Central memory CD8-positive, alpha-beta T cell (primary cell): ENCODE data around the gene OAT.

Source experiments
- ATAC-seq: fragments of 150-1000 bp; cut with Tn5 transposase; replicated peaks from 2 replicates; pipeline ENCODE4 v1.10.0; 2022; ENCODE audit warnings: mild to moderate bottlenecking, moderate FRiP score, moderate number of reproducible peaks; ENCODE audit not compliant: poor library complexity, severe bottlenecking; ENCODE audit errors: extremely low read depth
- DNase-seq, 2 donors: peaks; one replicate each; pipeline ENCODE4 v3.0.0; 2021; ENCODE audit warnings: low spot score in 2 of 2
- H3K27ac Mint-ChIP-seq: one replicate; pipeline ENCODE4 v1.8.0; 2022; ENCODE audit warnings: low read depth, mild to moderate bottlenecking, moderate library complexity, mixed read lengths
- H3K27me3 Mint-ChIP-seq: one replicate; pipeline ENCODE4 v1.8.0; 2022; ENCODE audit warnings: mixed read lengths
- H3K36me3 Mint-ChIP-seq: one replicate; pipeline ENCODE4 v1.8.0; 2022; ENCODE audit warnings: mild to moderate bottlenecking, moderate library complexity, mixed read lengths; ENCODE audit not compliant: insufficient read depth
- H3K4me1 Mint-ChIP-seq: one replicate; pipeline ENCODE4 v1.8.0; 2022; ENCODE audit warnings: mixed read lengths
- H3K4me3 Mint-ChIP-seq: one replicate; pipeline ENCODE4 v1.8.0; 2022; ENCODE audit warnings: mild to moderate bottlenecking, moderate library complexity, mixed read lengths
- H3K9me3 Mint-ChIP-seq: one replicate; pipeline ENCODE4 v1.8.0; 2022; ENCODE audit warnings: mixed read lengths

The OAT gene

GRCh38 chr10:124418726-124419501 is at the start of gene OAT:
Gene OAT, minus strand, starts transcription at chr10:124418923. Its CDS starts 6,752 bp downstream, at chr10:124412171.
- H3K4me3 Mint-ChIP-seq = peak within 1 kb of the TSS; percentile 80
- peaks cover 12% of the 10 kb centered on the region for H3K27me3 Mint-ChIP-seq
- H3K36me3 Mint-ChIP-seq = peaks cover 13% of the 10 kb centered on the region
- H3K4me1 Mint-ChIP-seq = peaks cover 5% of the 10 kb centered on the region
- peak; percentile 92 to 96 for DNase-seq
- H3K27ac Mint-ChIP-seq = peak within 1 kb of the TSS; percentile 57
- no peaks in the 10 kb centered on the region for H3K9me3 Mint-ChIP-seq
- ATAC-seq = peak; percentile 97

- DNase-seq = no peak
- Mint-ChIP-seq H3K4me1 (peaks cover 27% of the 10 kb centered on the region), H3K27me3 (no peaks in the 10 kb centered on the region), H3K36me3 (no peaks in the 10 kb centered on the region), H3K27ac (no peak overlapping the region), H3K4me3 (no peak overlapping the region), H3K9me3 (no peaks in the 10 kb centered on the region)
- ATAC-seq = no peak
These were observed 48.4 kb upstream of the OAT start for GRCh38 chr10:124467165-124467564.

DNA sequence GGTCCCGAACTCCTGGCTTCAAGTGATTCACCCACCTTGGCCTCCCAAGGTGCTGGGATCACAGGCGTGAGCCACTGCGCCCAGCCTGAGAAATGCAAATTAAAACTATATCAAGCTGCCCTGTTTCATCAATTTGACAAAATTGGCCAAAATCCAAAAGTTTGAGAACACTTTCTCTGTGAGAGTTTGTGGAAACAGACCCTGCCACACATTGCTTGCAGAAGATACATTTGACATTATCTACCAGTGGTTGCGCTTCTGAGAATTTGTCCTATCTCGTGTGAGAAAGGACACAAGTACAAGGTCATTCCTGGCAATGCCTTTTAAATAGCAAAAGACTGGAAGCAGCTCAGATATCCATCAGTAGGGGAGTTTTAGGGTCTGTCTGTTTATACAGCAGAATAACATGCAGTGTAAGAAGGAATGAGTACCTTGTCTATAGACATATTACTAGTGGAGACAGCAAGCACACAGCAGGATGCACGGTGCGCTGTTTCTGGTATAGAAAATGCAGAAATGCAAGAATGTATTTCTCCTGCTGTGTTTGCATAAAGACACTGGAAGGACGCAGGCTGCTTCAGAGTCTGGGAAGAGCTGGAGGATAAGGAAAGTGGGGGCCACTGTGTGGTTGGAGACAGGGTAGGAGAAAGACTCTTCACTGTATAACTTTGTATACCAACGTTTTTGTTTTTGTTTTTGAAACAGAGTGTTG is 47.2 kb upstream of the OAT start:
- H3K27ac Mint-ChIP-seq = no peak overlapping the region
- H3K4me3 Mint-ChIP-seq = no peak overlapping the region
- no peaks in the 10 kb centered on the region for H3K27me3 Mint-ChIP-seq

GRCh38 chr10:124465003-124465776 is 46.5 kb upstream of the OAT start:
- Mint-ChIP-seq H3K27me3 (no peaks in the 10 kb centered on the region), H3K4me3 (peak overlapping the region; percentile 21), H3K27ac (no peak overlapping the region), H3K36me3 (no peaks in the 10 kb centered on the region), H3K4me1 (peaks cover 33% of the 10 kb centered on the region), H3K9me3 (no peaks in the 10 kb centered on the region)
- DNase-seq (no peak), ATAC-seq (no peak)

More for the DNA sequence above, 47.2 kb upstream of the OAT start:
- no peak for ATAC-seq
- Mint-ChIP-seq H3K36me3 (no peaks in the 10 kb centered on the region), H3K4me1 (peaks cover 33% of the 10 kb centered on the region), H3K9me3 (no peaks in the 10 kb centered on the region)
- no peak for DNase-seq

DNA sequence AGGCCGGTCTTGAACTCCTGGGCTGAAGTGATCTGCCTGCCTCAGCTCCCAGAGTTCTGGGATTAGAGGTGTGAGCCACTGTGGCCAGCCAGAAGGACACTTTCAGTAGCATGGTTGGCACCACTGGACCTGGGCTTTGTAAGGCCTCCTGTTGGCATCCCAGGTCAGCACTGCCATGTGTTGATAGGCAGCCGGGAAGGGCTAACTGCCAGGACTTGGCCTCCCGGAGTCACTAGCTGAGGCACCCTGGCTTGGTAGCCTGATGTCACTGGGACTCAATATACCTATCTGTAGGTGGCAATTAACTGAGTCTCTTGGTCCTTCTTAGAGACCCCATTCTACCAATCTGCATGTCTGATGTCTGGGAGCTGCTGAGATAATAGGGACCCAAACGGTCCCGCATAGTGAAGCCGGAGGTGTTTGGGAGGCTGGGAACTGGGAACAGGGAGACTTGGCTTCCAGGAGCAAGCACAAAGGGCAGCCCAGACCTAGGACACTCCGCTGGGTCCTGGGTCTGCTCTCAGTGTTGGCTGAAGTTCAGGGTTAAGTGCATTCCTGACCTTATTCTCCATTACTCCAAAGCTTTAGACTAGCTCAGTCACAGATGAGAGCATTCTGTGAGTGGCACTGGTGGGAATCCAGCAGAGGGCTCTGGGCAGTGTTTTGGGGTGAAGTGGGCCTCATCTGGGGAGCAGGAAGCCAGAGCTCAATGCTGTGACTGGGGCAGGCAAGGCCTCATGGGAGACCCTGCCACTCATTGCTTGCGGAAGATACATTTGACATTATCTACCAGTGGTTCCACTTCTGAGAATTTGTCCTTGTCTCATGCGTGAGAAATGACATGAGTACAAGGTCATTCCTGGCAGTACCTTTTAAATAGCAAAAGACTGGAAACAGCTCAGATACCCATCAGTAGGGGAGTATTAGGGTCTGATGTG is 45.6 kb upstream of the OAT start:
- Mint-ChIP-seq H3K27me3 (no peaks in the 10 kb centered on the region), H3K4me3 (peak overlapping the region; percentile 21)
- DNase-seq = no peak

GRCh38 chr10:124462348-124462695 is 43.6 kb upstream of the OAT start:
- no peaks in the 10 kb centered on the region for H3K9me3 Mint-ChIP-seq
- peaks cover 27% of the 10 kb centered on the region for H3K4me1 Mint-ChIP-seq
- peaks cover under 1% of the 10 kb centered on the region for H3K36me3 Mint-ChIP-seq
- peak overlapping the region; percentile 76 for H3K4me3 Mint-ChIP-seq
- ATAC-seq (no peak), DNase-seq (no peak)
- no peak overlapping the region for H3K27ac Mint-ChIP-seq
- peaks cover 14% of the 10 kb centered on the region for H3K27me3 Mint-ChIP-seq

More for the DNA sequence above, 45.6 kb upstream of the OAT start:
- no peaks in the 10 kb centered on the region for H3K9me3 Mint-ChIP-seq
- H3K36me3 Mint-ChIP-seq = no peaks in the 10 kb centered on the region
- no peak overlapping the region for H3K27ac Mint-ChIP-seq
- H3K4me1 Mint-ChIP-seq = peaks cover 31% of the 10 kb centered on the region
- ATAC-seq = no peak

DNA sequence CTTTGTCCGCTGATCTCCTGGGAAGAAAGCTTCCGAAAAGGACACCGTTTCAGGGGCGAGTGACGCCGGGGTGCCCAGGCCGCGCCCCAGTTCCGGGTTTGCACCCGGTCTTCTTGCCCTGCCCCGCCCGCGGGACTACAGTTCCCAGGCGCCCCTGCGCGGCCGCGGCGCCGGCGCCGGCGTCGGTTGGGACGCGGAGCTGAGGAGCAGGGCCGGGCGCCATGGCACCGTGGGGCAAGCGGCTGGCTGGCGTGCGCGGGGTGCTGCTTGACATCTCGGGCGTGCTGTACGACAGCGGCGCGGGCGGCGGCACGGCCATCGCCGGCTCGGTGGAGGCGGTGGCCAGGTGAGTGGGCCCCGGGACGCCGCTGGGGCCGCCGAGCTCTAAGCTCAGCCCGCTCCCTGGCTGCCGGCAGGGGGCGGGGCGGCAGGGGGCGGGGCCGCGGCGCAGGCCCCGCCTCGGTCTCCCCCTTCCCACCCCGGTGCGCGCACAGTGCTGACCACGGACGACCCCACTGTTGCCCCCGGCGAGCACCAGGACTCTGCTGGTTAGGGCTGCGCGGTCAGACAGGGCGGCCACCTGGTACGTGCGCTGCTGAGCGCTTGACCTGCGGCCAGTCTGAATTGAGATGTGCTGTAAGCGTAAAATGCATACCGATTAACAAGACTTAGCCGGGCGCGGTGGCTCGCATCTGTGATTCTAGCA is 43.1 kb upstream of the OAT start, which contains the start of gene LHPP:
TSS of gene LHPP (plus strand) at position 182 of the 706 bp plus-strand sequence. CDS start at position 222, 40 bp downstream.
- Mint-ChIP-seq H3K36me3 (peaks cover 2% of the 10 kb centered on the region), H3K27ac (peak within 1 kb of the TSS; percentile 89)
- DNase-seq = peak; percentile 77 to 79

GRCh38 chr10:124460144-124460543 is 41.4 kb upstream of the OAT start:
- Mint-ChIP-seq H3K4me1 (peaks cover 15% of the 10 kb centered on the region), H3K36me3 (peaks cover 2% of the 10 kb centered on the region), H3K27ac (no peak overlapping the region), H3K9me3 (no peaks in the 10 kb centered on the region), H3K4me3 (peak overlapping the region; percentile 76), H3K27me3 (peaks cover 36% of the 10 kb centered on the region)
- no peak for DNase-seq
- no peak for ATAC-seq

More for the DNA sequence above, 43.1 kb upstream of the OAT start, which contains the start of gene LHPP:
- Mint-ChIP-seq H3K9me3 (no peaks in the 10 kb centered on the region), H3K4me3 (peak within 1 kb of the TSS; percentile 76), H3K4me1 (peaks cover 27% of the 10 kb centered on the region), H3K27me3 (peaks cover 19% of the 10 kb centered on the region)
- peak; percentile 98 for ATAC-seq

- Mint-ChIP-seq H3K27ac (no peak overlapping the region), H3K36me3 (peaks cover 2% of the 10 kb centered on the region), H3K9me3 (no peaks in the 10 kb centered on the region), H3K4me3 (no peak overlapping the region), H3K4me1 (peaks cover 8% of the 10 kb centered on the region), H3K27me3 (peaks cover 43% of the 10 kb centered on the region)
- ATAC-seq (no peak), DNase-seq (no peak)
These were observed 40.7 kb upstream of the OAT start for GRCh38 chr10:124459395-124459794.

GRCh38 chr10:124458889-124459288 is 40.2 kb upstream of the OAT start:
- no peak for DNase-seq
- Mint-ChIP-seq H3K36me3 (peaks cover 2% of the 10 kb centered on the region), H3K27me3 (peaks cover 48% of the 10 kb centered on the region), H3K27ac (no peak overlapping the region), H3K9me3 (no peaks in the 10 kb centered on the region), H3K4me3 (no peak overlapping the region), H3K4me1 (peaks cover 6% of the 10 kb centered on the region)
- ATAC-seq = no peak

GRCh38 chr10:124458473-124458872 is 39.8 kb upstream of the OAT start:
- DNase-seq (no peak), ATAC-seq (no peak)
- Mint-ChIP-seq H3K27me3 (peaks cover 52% of the 10 kb centered on the region), H3K9me3 (no peaks in the 10 kb centered on the region), H3K36me3 (peaks cover 2% of the 10 kb centered on the region), H3K4me1 (peaks cover 6% of the 10 kb centered on the region), H3K4me3 (no peak overlapping the region), H3K27ac (no peak overlapping the region)
